IMR-90 (cell line): ENCODE measurements around the gene KLHL13. TPM values are rescaled to one million over a fixed set of nuclear protein-coding genes. Genes with fewer than 3 reads are reported as not detected.

Experiments
- ATAC-seq: fragments of 200-7000 bp; cut with Tn5 transposase; 2 replicates; pipeline ENCODE4 v1.9.1; 2020; ENCODE audit warnings: low read depth, mild to moderate bottlenecking, moderate library complexity
- BruUV-seq: library from RNA; stranded (reverse); fragments of 400-500 nt; replicated peaks from 2 replicates; lab custom pipeline; 2021; lab: Mats Ljungman, UMichigan
- CTCF ChIA-PET: fragments of 300-600 bp; formaldehyde crosslinking; extraction: SDS; loops from one replicate; lab custom pipeline; 2021; ENCODE audit warnings: antibody characterized with exemption; lab: Yijun Ruan, JAX
- POLR2A ChIA-PET: fragments of 300-600 bp; sonication (Branson Sonifier 250); formaldehyde crosslinking; loops from one replicate; lab custom pipeline; 2022; ENCODE audit warnings: antibody characterized with exemption; ENCODE audit not compliant: unreplicated experiment; lab: Charles Lee
- DNase-seq: peaks from one replicate; pipeline ENCODE4 v3.0.0; 2013
- H2AFZ ChIP-seq: replicated peaks from 2 replicates; pipeline ENCODE3; 2013; ENCODE audit warnings: low read length, mild to moderate bottlenecking; ENCODE audit not compliant: poor library complexity
- H2AK5ac ChIP-seq: 2 replicates; pipeline ENCODE4 v1.6.1; 2013; ENCODE audit warnings: low read depth, low read length, inconsistent platforms
- H2AK9ac ChIP-seq: replicated peaks from 2 replicates; pipeline ENCODE3; 2013; ENCODE audit warnings: mild to moderate bottlenecking, low read depth, low read length, moderate library complexity; ENCODE audit not compliant: poor library complexity
- H2BK120ac ChIP-seq: 2 replicates; pipeline ENCODE4 v1.6.1; 2013; ENCODE audit warnings: low read depth, low read length, inconsistent platforms
- H2BK15ac ChIP-seq: 3 replicates; pipeline ENCODE4 v1.6.1; 2013; ENCODE audit warnings: low read depth, low read length, inconsistent platforms
- H2BK20ac ChIP-seq: 2 replicates; pipeline ENCODE4 v1.6.1; 2013; ENCODE audit warnings: low read depth, mild to moderate bottlenecking, inconsistent platforms, low read length, moderate library complexity
- H2BK5ac ChIP-seq: 2 replicates; pipeline ENCODE4 v1.6.1; 2013; ENCODE audit warnings: mild to moderate bottlenecking, low read depth, low read length, inconsistent platforms; ENCODE audit not compliant: poor library complexity, severe bottlenecking
- H3K14ac ChIP-seq: replicated peaks from 2 replicates; pipeline ENCODE4 v1.6.1; 2013; ENCODE audit warnings: low read depth, low read length, inconsistent platforms
- H3K18ac ChIP-seq: 2 replicates; pipeline ENCODE4 v1.6.1; 2013; ENCODE audit warnings: low read depth, low read length, control low read depth
- H3K23ac ChIP-seq: 2 replicates; pipeline ENCODE4 v1.6.1; 2013; ENCODE audit warnings: low read depth, low read length, inconsistent platforms
- H3K27ac ChIP-seq: 2 replicates; pipeline ENCODE4 v1.5.1; 2013; ENCODE audit warnings: mild to moderate bottlenecking, control low read depth, low read length; ENCODE audit not compliant: insufficient read depth
- H3K27me3 ChIP-seq: 2 replicates; pipeline ENCODE4 v1.6.1; 2013; ENCODE audit warnings: low read length; ENCODE audit not compliant: control insufficient read depth, insufficient read depth
- H3K36me3 ChIP-seq: 2 replicates; pipeline ENCODE4 v1.6.1; 2013; ENCODE audit warnings: low read length, mixed read lengths; ENCODE audit not compliant: control insufficient read depth, insufficient read depth
- H3K4ac ChIP-seq: 2 replicates; pipeline ENCODE4 v1.6.1; 2013; ENCODE audit warnings: low read depth, low read length, inconsistent platforms
- H3K4me1 ChIP-seq: 2 replicates; pipeline ENCODE4 v1.6.1; 2013; ENCODE audit warnings: low read length, mixed read lengths; ENCODE audit not compliant: control insufficient read depth, insufficient read depth
- H3K4me2 ChIP-seq: 2 replicates; pipeline ENCODE4 v1.6.1; 2013; ENCODE audit warnings: low read depth, mild to moderate bottlenecking, control low read depth, low read length, moderate library complexity
- H3K4me3 ChIP-seq: 2 replicates; pipeline ENCODE4 v1.5.1; 2013; ENCODE audit warnings: low read depth, mild to moderate bottlenecking, control low read depth, low read length, moderate library complexity; ENCODE audit not compliant: insufficient read depth
- H3K56ac ChIP-seq: 2 replicates; pipeline ENCODE4 v1.6.1; 2013; ENCODE audit warnings: low read length, inconsistent platforms; ENCODE audit not compliant: insufficient read depth; ENCODE audit errors: extremely low read depth
- H3K79me1 ChIP-seq, 2 experiments: 2 replicates each; pipeline ENCODE4 v1.6.1; 2013; ENCODE audit warnings: low read length in 2 of 2, inconsistent platforms in 1 of 2, low read depth in 1 of 2
- H3K9ac ChIP-seq: 2 replicates; pipeline ENCODE4 v1.6.1; 2013; ENCODE audit warnings: low read depth, low read length, control low read depth
- H3K9me1 ChIP-seq: 2 replicates; pipeline ENCODE4 v1.6.1; 2013; ENCODE audit warnings: low read length, inconsistent platforms; ENCODE audit not compliant: insufficient read depth
- H3K9me3 ChIP-seq: 2 replicates; pipeline ENCODE4 v1.6.1; 2013; ENCODE audit warnings: low read length; ENCODE audit not compliant: control insufficient read depth, insufficient read depth
- H4K20me1 ChIP-seq: 2 replicates; pipeline ENCODE4 v1.6.1; 2013; ENCODE audit warnings: low read length, inconsistent platforms; ENCODE audit not compliant: insufficient read depth
- H4K5ac ChIP-seq: 2 replicates; pipeline ENCODE4 v1.6.1; 2013; ENCODE audit warnings: mild to moderate bottlenecking, low read depth, low read length, control low read depth
- H4K8ac ChIP-seq, 2 experiments: 2 replicates each; pipeline ENCODE4 v1.6.1; 2013; ENCODE audit warnings: low read depth in 2 of 2, low read length in 2 of 2, control low read depth in 1 of 2, inconsistent platforms in 1 of 2
- H4K91ac ChIP-seq: 2 replicates; pipeline ENCODE4 v1.6.1; 2013; ENCODE audit warnings: low read depth, low read length, inconsistent platforms; ENCODE audit not compliant: insufficient read depth
- CEBPB ChIP-seq: IDR thresholded peaks from 2 replicates; pipeline ENCODE4 v1.6.1; 2012; ENCODE audit warnings: low read depth, low read length, improper control_type of control experiment
- CHD1 ChIP-seq: IDR thresholded peaks from 2 replicates; pipeline ENCODE4 v1.6.1; 2012; ENCODE audit warnings: low read depth, low read length, improper control_type of control experiment
- MAFK ChIP-seq: IDR thresholded peaks from 2 replicates; pipeline ENCODE4 v1.6.1; 2012; ENCODE audit warnings: low read depth, low read length, improper control_type of control experiment
- RCOR1 ChIP-seq: IDR thresholded peaks from 2 replicates; pipeline ENCODE4 v1.6.1; 2012; ENCODE audit warnings: mild to moderate bottlenecking, low read length, improper control_type of control experiment; ENCODE audit not compliant: insufficient replicate concordance
- WGBS, 2 experiments: methylation state at CpG; one replicate each; pipeline versions ENCODE4 v1.1.5 to v1.1.7; 2013; ENCODE audit warnings: missing lambda C conversion rate in 2 of 2; ENCODE audit not compliant: insufficient read length in 1 of 2; ENCODE audit errors: extremely low coverage in 2 of 2; 5-methylcytosine and 5-hydroxymethylcytosine counted together
- dilution Hi-C: fragments of 300-500 bp; cut with HindIII; formaldehyde crosslinking; loops from one replicate; pipeline ENCODE4 v1.14.3; 2018; ENCODE audit warnings: low sequenced_read_pairs; ENCODE audit not compliant: unreplicated experiment
- in situ Hi-C: fragments of 300-500 bp; cut with MboI; formaldehyde crosslinking; loops from 3 replicates; pipeline ENCODE4 v1.14.3; 2019; ENCODE audit warnings: low sequenced_read_pairs, inconsistent platforms, mixed read lengths
- intact Hi-C: fragments of 100-400 bp; cut with micrococcal nuclease; formaldehyde crosslinking; loops from 2 replicates; pipeline ENCODE4 v1.10.0; 2022
- polyA plus RNA-seq, 3 experiments: library from polyadenylated mRNA; depleted of rRNA; stranded (reverse); fragments of >200 nt; gene quantifications; 2 replicates each; pipeline ENCODE4 v1.2.3, GENCODE V29; 2012; ENCODE audit warnings: low replicate concordance in 1 of 3
- total RNA-seq: library from RNA; depleted of rRNA; stranded (reverse); fragments of >200 nt; gene quantifications from 2 replicates; pipeline ENCODE4 v1.2.3, GENCODE V29; 2012

Gene KLHL13
- total and polyA plus RNA-seq, 2 of the 4 experiments (the other 2 are of a cell fraction): 4.0 to 12.5 TPM

DNA sequence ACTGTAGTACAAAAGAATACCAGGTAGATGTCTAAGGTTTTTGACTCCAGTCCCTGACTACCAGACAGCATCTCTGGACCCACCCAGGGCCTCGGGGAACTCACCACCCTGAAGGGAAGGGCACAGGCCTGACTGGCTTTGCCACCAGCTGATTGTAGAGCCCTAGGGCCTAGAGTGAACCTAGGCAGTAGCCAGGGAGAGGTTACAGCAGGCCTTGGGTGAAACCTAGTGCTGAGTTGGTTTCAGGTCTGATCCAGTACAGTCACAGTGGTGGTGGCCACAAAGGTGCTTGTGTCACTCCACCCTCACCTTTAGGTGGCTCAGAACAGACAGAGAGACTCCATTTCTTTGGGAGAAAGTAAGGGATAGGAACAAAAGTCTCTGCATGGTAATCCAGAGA is 244.8 kb downstream of the KLHL13 start:
- Histone ChIP-seq H3K9ac (no peak overlapping the region), H3K9me1 (no peaks in the 10 kb centered on the region), H2BK20ac (no peak overlapping the region), H2AK9ac (no peak overlapping the region), H2BK5ac (no peak overlapping the region), H3K36me3 (no peaks in the 10 kb centered on the region), H2AFZ (no peak overlapping the region), H3K23ac (no peak overlapping the region), H3K79me1 (no peaks in the 10 kb centered on the region), H2BK15ac (no peak overlapping the region), H3K9me3 (no peaks in the 10 kb centered on the region), H3K14ac (no peak overlapping the region), H3K4ac (no peak overlapping the region), H3K4me3 (no peak overlapping the region), H4K20me1 (no peaks in the 10 kb centered on the region), H4K8ac (no peak overlapping the region), H3K27me3 (no peaks in the 10 kb centered on the region), H3K4me2 (no peak overlapping the region), H2AK5ac (no peak overlapping the region), H4K91ac (no peak overlapping the region), H2BK120ac (no peak overlapping the region), H3K18ac (no peak overlapping the region), H3K27ac (no peak overlapping the region), H4K5ac (no peak overlapping the region), H3K4me1 (no peaks in the 10 kb centered on the region), H3K56ac (no peak overlapping the region)
- no TSS peak for BruUV-seq
- in situ Hi-C loops: no loop called here
- ChIA-PET POLR2A (no interaction called here), CTCF (no interaction called here)
- DNase-seq: no peak
- intact Hi-C loops: no loop called here
- dilution Hi-C loops: no loop called here
- no peak for ATAC-seq
- TF ChIP-seq MAFK: no peak
- no peak for TF ChIP-seq RCOR1
- no peak for TF ChIP-seq CEBPB
- TF ChIP-seq CHD1: no peak
- WGBS, 2 experiments: no CpG with 5 or more reads among the region's 1 CpG
